ENCODE results near the gene EPHA7. TPM values are rescaled to one million over a fixed set of nuclear protein-coding genes. Genes with fewer than 3 reads are reported as not detected.

Gene EPHA7
- polyA plus RNA-seq, 2 of the 4 experiments (the other 2 are of a cell fraction), result 0.45 to 0.56 TPM

DNA sequence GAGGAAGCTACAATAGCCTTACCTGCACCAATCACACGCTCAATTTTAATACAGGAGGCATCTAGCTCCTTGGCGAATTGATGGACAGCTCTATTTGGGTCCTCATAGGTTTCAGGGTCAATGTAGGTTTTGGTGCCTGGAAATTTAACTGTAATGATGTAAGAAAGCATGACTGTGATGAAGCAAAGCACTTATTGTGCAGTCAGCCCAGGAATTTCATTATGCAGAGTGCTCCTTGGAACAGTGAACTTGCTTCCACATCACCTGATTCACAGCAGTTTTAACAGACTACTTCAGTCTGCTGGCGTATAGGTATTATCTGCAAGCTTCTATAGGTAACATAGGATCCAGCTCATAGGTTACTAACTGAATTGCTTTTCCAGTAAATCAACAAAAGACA lies 160.0 kb downstream of the EPHA7 start:
- no peak overlapping the region for H3K27ac ChIP-seq
- no peaks in the 10 kb centered on the region for H3K4me1 ChIP-seq
- POLR2A ChIA-PET, result interaction anchor here (0.6 kb wide), 1 partner anchor 239 kb away, joined by 3 read pairs; no protein-coding TSS in a partner anchor
- H3K4me3 ChIP-seq, result no peak overlapping the region
- TF ChIP-seq TFCP2L1 (CRISPR knock-in tag; IDR thresholded peaks at IDR 0.05) (no peak), CTCF (IDR thresholded peaks at IDR 0.05) (no peak), CBX2 (IDR thresholded peaks at IDR 0.05; ENCODE audit: borderline replicate concordance, low read depth) (no peak), HES2 (IDR thresholded peaks at IDR 0.05) (no peak), ZSCAN20 (CRISPR knock-in tag; IDR thresholded peaks at IDR 0.05) (no peak), MAFK (IDR thresholded peaks at IDR 0.05; ENCODE audit: partially characterized antibody) (no peak), ATOH8 (CRISPR knock-in tag; IDR thresholded peaks at IDR 0.05; ENCODE audit: low read depth) (no peak)
- WGBS (ENCODE audit: missing lambda C conversion rate), result 11% methylated on average over 3 of the region's 3 CpGs
- FAIRE-seq (no peak), DNase-seq (ENCODE audit: low read depth in 1 of 2, low spot score in 1 of 2) (no peak), ATAC-seq (no peak)
- no peak overlapping the region for H3K4me2 ChIP-seq
- CTCF ChIA-PET, result no interaction called here
- H3K9me3 ChIP-seq, result no peaks in the 10 kb centered on the region

- H3K4me2 ChIP-seq, result no peak overlapping the region
- no peaks in the 10 kb centered on the region for H3K4me1 ChIP-seq
- no peak overlapping the region for H3K27ac ChIP-seq
- no peak for TF ChIP-seq SMC3 (IDR thresholded peaks at IDR 0.05)
- no peak for TF ChIP-seq BHLHE40 (IDR thresholded peaks at IDR 0.05; ENCODE audit: low read depth, low read length)
- no peak for TF ChIP-seq HEYL (CRISPR knock-in tag; IDR thresholded peaks at IDR 0.05)
- TF ChIP-seq NFE2L2 (conservative IDR thresholded peaks at IDR 0.05; ENCODE audit: low read length), result no peak
- TF ChIP-seq SREBF2 (IDR thresholded peaks at IDR 0.05), result no peak
- TF ChIP-seq CHD2 (IDR thresholded peaks at IDR 0.05; ENCODE audit: low read length, partially characterized antibody), result no peak
- TF ChIP-seq, protein P1, sequence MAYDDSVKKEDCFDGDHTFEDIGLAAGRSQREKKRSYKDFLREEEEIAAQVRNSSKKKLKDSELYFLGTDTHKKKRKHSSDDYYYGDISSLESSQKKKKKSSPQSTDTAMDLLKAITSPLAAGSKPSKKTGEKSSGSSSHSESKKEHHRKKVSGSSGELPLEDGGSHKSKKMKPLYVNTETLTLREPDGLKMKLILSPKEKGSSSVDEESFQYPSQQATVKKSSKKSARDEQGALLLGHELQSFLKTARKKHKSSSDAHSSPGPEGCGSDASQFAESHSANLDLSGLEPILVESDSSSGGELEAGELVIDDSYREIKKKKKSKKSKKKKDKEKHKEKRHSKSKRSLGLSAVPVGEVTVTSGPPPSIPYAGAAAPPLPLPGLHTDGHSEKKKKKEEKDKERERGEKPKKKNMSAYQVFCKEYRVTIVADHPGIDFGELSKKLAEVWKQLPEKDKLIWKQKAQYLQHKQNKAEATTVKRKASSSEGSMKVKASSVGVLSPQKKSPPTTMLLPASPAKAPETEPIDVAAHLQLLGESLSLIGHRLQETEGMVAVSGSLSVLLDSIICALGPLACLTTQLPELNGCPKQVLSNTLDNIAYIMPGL (CRISPR knock-in tag; IDR thresholded peaks at IDR 0.05; ENCODE audit: borderline replicate concordance), result no peak
- no peak for TF ChIP-seq RNF2 (IDR thresholded peaks at IDR 0.05; ENCODE audit: borderline replicate concordance, low read depth)
- TF ChIP-seq ESRRA (IDR thresholded peaks at IDR 0.05; ENCODE audit: borderline replicate concordance, low read length), result no peak
- TF ChIP-seq, protein P2, sequence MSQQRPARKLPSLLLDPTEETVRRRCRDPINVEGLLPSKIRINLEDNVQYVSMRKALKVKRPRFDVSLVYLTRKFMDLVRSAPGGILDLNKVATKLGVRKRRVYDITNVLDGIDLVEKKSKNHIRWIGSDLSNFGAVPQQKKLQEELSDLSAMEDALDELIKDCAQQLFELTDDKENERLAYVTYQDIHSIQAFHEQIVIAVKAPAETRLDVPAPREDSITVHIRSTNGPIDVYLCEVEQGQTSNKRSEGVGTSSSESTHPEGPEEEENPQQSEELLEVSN (IDR thresholded peaks at IDR 0.05; ENCODE audit: borderline replicate concordance, low read depth), result no peak
- TF ChIP-seq FOSB (CRISPR knock-in tag; IDR thresholded peaks at IDR 0.05), result no peak
- TF ChIP-seq POLR2AphosphoS2 (conservative IDR thresholded peaks at IDR 0.05; ENCODE audit: low read length), result no peak
- no peak for TF ChIP-seq REST (IDR thresholded peaks at IDR 0.05)
- no peak for TF ChIP-seq ZSCAN20 (CRISPR knock-in tag; IDR thresholded peaks at IDR 0.05)
- TF ChIP-seq HOXA7 (CRISPR knock-in tag; IDR thresholded peaks at IDR 0.05), result no peak
- no peak for TF ChIP-seq PHF8 (IDR thresholded peaks at IDR 0.05; ENCODE audit: borderline replicate concordance, low read depth)
- TF ChIP-seq JUNB (IDR thresholded peaks at IDR 0.05), result no peak
- no peak for TF ChIP-seq POLR2A (IDR thresholded peaks at IDR 0.05; ENCODE audit: low read length)
- ATAC-seq (no peak), DNase-seq (ENCODE audit: low read depth in 1 of 2, low spot score in 1 of 2) (no peak), FAIRE-seq (no peak)
- no peak overlapping the region for H3K4me3 ChIP-seq
- no peaks in the 10 kb centered on the region for H3K9me3 ChIP-seq
- CTCF ChIA-PET, result no interaction called here
- POLR2A ChIA-PET, result no interaction called here
Observed at GRCh38 chr6:93252930-93253329, 166.4 kb downstream of the EPHA7 start.
